SHP77 treated with DMSO at 0.1 percent for 48 hours (cell line): Measurements from ENCODE around the gene RABGAP1.
A peak's percentile ranks its signal among the peaks of the same experiment; 100 is the strongest.
"Not testable (repeated sequence)": the region's sequence is repeated elsewhere in the genome, so short reads cannot be mapped to it uniquely, and the experiment has no call there.

ENCODE experiments used
- DNase-seq: peaks from one replicate; lab custom pipeline; 2025; lab: John Stamatoyannopoulos, UW

RABGAP1 gene

GRCh38 chr9:122940749-122941581 lies at the start of gene RABGAP1:
TSS of gene RABGAP1 (plus strand) at chr9:122941020. CDS start at chr9:122957060, 16,040 bp downstream.
- peak; percentile 93 for DNase-seq

DNA sequence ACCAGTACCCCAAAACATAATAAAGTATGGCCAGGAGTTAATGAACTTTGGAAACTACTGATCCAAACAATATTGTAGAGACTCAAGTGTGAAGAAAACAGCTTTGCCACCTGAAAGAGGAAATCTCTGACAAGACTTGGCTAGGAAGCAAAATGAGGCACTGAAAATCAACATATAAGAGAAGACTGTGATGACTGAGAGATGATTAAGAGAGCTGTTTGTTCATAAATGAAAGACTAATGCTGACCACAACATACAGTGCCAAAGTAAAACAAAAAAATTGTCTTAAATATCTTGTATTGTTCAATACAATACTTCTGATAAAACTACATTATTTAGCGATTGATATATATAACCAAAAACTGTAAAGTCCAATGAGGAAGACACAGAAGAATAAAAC lies 42.9 kb upstream of the RABGAP1 start:
- DNase-seq: no peak

DNA sequence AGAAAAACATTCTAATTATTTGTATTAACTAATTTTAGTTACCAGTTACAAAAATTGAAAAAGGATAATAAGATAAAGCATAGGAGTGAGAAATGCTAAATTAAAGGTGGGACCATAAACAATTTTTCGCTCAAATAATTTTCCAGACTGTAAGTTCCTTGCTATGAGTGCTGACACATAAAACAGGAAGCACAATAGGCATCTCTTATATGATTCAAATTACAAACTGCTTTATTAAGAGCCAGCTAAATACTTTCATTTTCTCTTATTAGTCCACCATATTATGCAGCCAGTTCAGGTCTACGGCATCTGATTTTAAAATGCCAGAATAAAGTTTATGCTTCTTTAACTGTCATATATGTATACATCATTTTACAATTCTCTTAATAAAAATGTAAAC lies 40.0 kb upstream of the RABGAP1 start:
- no peak for DNase-seq

GRCh38 chr9:122904466-122904822 lies 36.4 kb upstream of the RABGAP1 start:
- no peak for DNase-seq

- DNase-seq: peak; percentile 95
Measured at GRCh38 chr9:122904823-122905710, 35.8 kb upstream of the RABGAP1 start, which contains the start of gene RC3H2. TSS of gene RC3H2 (minus strand) at chr9:122905359. CDS start at chr9:122897509, 7,850 bp downstream.

- DNase-seq: not testable (repeated sequence)
Measured at GRCh38 chr9:122906122-122906521, 34.7 kb upstream of the RABGAP1 start.

DNA sequence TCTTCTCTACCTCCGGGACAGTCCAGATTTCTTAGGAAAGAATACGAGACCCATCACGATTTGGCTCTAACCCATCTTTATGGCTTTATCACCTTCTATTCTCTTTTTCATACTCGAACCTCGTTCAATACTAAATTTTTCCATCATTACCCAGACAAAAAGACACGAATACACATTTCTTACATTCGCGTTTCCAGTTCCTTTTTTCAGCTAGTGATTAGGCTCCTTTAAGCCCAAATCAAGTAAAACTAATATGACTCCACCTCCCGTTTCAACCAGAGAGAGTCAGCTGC lies 28.2 kb upstream of the RABGAP1 start:
- no peak for DNase-seq

- peak; percentile 86 for DNase-seq
Measured at GRCh38 chr9:122912964-122913673, 27.7 kb upstream of the RABGAP1 start, which contains the start of gene ZBTB6. TSS of gene ZBTB6 (minus strand) at chr9:122913323. CDS start at chr9:122912072, 1,251 bp downstream.

DNA sequence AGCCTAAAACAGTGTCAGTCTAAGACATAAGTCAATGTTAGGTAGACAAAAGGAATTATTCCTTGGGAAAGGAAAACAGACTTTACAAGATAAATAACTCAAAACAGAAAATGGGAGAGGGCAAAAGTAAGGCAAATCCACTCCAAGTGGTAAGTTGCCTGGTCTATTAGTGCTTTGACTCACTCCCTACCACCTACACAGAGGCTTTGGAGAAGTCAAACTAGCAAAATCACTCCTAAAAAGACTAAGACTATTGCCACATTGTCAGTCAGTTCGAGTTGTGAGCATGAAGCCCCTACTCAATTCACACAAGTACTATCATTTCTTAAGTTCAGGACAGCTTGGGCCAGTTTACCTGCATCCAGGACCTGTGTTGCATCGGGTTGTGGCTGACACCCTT lies 22.5 kb upstream of the RABGAP1 start:
- no peak for DNase-seq

- DNase-seq: no peak
Measured at GRCh38 chr9:122922713-122923112, 18.1 kb upstream of the RABGAP1 start.

- DNase-seq: no peak
Measured at GRCh38 chr9:122923947-122924346, 16.9 kb upstream of the RABGAP1 start.

DNA sequence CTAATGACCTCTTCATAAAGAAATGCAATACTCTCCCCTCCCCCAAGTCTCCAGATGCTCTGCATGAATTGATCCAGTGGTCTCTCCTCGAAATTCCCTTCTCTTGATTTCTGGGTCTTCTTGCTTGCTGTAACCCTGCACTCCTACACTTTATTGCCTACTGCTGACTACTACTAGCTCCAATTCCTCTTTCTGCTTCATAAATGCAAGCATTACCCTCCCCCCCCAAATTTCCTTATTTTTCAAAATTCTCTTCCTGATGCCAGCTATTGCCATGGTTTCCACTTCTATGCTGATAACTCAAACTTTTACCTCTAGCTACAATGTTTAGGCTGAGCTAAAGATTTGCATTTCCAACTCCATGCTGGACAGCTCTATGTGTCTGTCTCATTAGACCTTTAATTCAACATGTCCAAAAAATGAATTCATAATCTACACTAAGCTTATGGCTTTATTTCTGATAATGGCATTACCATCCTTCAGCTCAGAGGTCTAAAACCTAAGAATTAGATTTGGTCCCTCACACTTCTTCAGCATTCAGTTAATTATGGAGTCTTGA lies 10.9 kb upstream of the RABGAP1 start:
- DNase-seq: no peak

DNA sequence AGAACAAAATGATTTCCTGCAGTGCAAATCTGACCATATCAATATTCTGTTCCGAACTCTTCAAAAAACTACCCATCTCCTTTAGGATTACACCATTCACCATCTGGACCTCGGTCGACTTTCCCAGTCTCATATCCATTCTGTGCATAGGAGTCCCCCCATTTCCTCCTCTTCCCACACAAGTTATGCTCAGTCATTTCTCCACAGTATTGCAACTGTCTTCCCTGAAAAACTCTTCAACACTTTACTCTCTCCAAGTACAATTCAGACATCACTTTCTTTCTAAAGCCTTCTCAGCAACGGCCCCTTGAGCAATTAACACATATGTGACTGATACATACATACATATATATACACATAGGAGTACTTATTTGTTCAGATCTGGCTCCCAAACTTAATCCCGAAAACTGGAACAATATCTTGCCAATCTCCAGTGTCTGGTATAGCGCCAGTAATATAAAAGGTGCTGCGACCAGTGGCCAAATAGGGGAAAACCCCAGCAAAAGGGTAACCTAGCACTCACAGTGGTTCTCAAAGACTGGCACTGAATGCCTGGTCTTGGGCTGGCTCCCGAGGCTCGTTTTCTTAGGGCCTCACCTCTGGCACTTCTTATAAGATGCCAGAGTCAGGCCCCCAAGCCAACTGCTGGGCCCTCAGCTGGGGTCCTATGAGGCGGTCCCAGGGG lies 10.1 kb upstream of the RABGAP1 start:
- no peak for DNase-seq

GRCh38 chr9:122931226-122932121 lies 9.3 kb upstream of the RABGAP1 start, which contains the start of gene ZBTB26:
TSS of gene ZBTB26 (minus strand) at chr9:122931512. CDS start at chr9:122919934, 11,578 bp downstream.
- peak; percentile 76 for DNase-seq

GRCh38 chr9:122936464-122936863 lies 4.4 kb upstream of the RABGAP1 start:
- no peak for DNase-seq

DNA sequence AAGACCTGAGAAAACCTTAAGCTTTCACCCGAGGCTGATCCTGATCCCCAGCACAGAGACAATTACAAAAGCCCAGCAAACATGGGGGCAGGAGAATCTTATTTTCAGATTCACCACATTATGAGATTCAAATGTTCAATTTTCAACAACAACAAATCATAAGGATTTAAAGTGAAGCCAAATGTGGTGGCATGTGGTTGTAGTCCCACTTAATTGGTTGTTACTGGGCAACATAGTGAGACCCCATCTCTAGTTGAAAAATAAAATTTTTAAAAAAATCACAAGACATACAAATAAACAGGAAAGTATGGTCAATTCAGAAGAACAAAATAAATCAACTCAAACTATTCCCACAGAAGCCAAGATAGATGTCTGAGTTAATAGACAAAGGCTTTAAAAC lies 3.9 kb upstream of the RABGAP1 start:
- DNase-seq: no peak

- DNase-seq: no peak
Measured at GRCh38 chr9:122939601-122940000, 1.2 kb upstream of the RABGAP1 start.

- no peak for DNase-seq
Measured at GRCh38 chr9:122940454-122940748, 419 bp upstream of the RABGAP1 start.

DNA sequence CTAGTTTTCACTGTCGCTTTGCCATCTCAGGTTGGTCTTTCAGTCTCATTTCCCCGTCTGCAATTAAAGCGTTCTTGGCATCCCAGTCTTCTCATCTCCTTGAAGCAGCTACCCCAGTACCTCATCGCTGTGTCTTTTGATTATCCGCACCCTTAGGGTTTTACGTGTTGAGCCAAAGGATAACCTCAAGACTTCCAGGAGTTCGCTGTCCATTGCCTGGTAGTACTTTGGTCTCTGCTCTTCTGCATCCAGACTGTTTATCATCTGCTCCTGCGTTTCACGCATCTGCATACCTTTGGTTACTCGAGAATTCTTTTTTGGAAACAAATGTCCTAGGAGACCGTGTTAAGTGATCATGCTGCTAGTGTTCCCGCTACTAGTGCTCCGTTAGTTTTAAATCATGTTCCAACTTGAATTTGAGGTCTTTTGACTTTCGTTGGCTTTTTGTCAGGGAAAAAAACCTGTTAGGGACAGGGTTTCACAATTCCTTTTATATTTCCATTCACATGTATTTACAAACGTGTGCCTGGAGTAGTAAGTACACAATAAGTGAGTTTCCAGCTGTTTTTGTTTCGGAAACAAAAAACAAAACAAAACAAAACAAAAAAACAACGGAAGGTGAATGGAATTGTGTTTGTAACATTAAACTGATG lies 888 bp downstream of the RABGAP1 start:
- DNase-seq: no peak
